Sigmoid colon (tissue), 4 donors: ENCODE results near the gene ROCK1.

Experiments used
- CTCF ChIP-seq, 4 experiments: fragments of 450-650 bp in 3 of 4; fragments of 200-600 bp in 1 of 4; IDR thresholded peaks; one replicate each; pipeline ENCODE4 v1.5.1; 2016 to 2019; ENCODE audit warnings: antibody characterized with exemption in 4 of 4, mild to moderate bottlenecking in 3 of 4, moderate library complexity in 2 of 4
- POLR2A ChIP-seq, 2 donors: fragments of 450-650 bp; IDR thresholded peaks; one replicate each; pipeline ENCODE4 v1.6.1; 2016; ENCODE audit warnings: antibody characterized with exemption in 2 of 2, mild to moderate bottlenecking in 2 of 2, moderate library complexity in 2 of 2
- POLR2AphosphoS5 ChIP-seq, 4 donors: sonication (generic); formaldehyde crosslinking; IDR thresholded peaks; one replicate each; pipeline ENCODE4 v1.6.1; 2017; ENCODE audit warnings: antibody characterized with exemption in 4 of 4

GRCh38 chr18:21100146-21100545 lies 11.5 kb downstream of the ROCK1 start:
- TF ChIP-seq POLR2A (IDR thresholded peaks at IDR 0.05): no peak
- no peak for TF ChIP-seq CTCF (IDR thresholded peaks at IDR 0.05)
- TF ChIP-seq POLR2AphosphoS5 (IDR thresholded peaks at IDR 0.05): no peak
